Calu3 (cell line): Measurements from ENCODE around the gene TM7SF3. TPM values are rescaled to one million over a fixed set of nuclear protein-coding genes. Genes with fewer than 3 reads are reported as not detected.

Experiments used
- BruUV-seq: library from RNA; stranded (reverse); fragments of 400-500 nt; replicated peaks from 2 replicates; lab custom pipeline; 2021; lab: Mats Ljungman, UMichigan
- CTCF ChIA-PET: fragments of 300-600 bp; sonication (Branson Sonifier 250); formaldehyde crosslinking; loops from one replicate; lab custom pipeline; 2022; ENCODE audit warnings: antibody characterized with exemption; lab: Charles Lee
- DNase-seq: peaks from one replicate; pipeline ENCODE4 v3.0.0; 2022
- H3K27ac Mint-ChIP-seq: one replicate; pipeline ENCODE4 v1.8.0; 2022; ENCODE audit warnings: mixed read lengths; ENCODE audit not compliant: unreplicated experiment
- H3K27me3 Mint-ChIP-seq: one replicate; pipeline ENCODE4 v1.8.0; 2022; ENCODE audit warnings: mixed read lengths; ENCODE audit not compliant: unreplicated experiment
- H3K36me3 Mint-ChIP-seq: one replicate; pipeline ENCODE4 v1.8.0; 2022; ENCODE audit warnings: mild to moderate bottlenecking, moderate library complexity, mixed read lengths; ENCODE audit not compliant: insufficient read depth, unreplicated experiment
- H3K4me1 Mint-ChIP-seq: one replicate; pipeline ENCODE4 v1.8.0; 2022; ENCODE audit warnings: mild to moderate bottlenecking, low read depth, mixed read lengths; ENCODE audit not compliant: unreplicated experiment
- H3K4me3 Mint-ChIP-seq: one replicate; pipeline ENCODE4 v1.8.0; 2022; ENCODE audit warnings: mild to moderate bottlenecking, low read depth, moderate library complexity, mixed read lengths; ENCODE audit not compliant: unreplicated experiment
- H3K9me3 Mint-ChIP-seq: one replicate; pipeline ENCODE4 v1.8.0; 2022; ENCODE audit warnings: low read depth, mixed read lengths; ENCODE audit not compliant: unreplicated experiment
- CTCF ChIP-seq: fragments of 200-600 bp; IDR thresholded peaks from one replicate; pipeline ENCODE4 v1.8.0; 2022; ENCODE audit warnings: antibody characterized with exemption; ENCODE audit not compliant: unreplicated experiment
- intact Hi-C: fragments of 100-400 bp; cut with micrococcal nuclease; formaldehyde crosslinking; loops from one replicate; pipeline ENCODE4 v1.10.0; 2022; ENCODE audit not compliant: unreplicated experiment
- total RNA-seq: library from RNA; stranded (reverse); gene quantifications from 2 replicates; pipeline ENCODE4 v1.2.3, GENCODE V29; 2022

Gene TM7SF3
- total RNA-seq, 1 experiment from 2014 or later, result 70.0 TPM

DNA sequence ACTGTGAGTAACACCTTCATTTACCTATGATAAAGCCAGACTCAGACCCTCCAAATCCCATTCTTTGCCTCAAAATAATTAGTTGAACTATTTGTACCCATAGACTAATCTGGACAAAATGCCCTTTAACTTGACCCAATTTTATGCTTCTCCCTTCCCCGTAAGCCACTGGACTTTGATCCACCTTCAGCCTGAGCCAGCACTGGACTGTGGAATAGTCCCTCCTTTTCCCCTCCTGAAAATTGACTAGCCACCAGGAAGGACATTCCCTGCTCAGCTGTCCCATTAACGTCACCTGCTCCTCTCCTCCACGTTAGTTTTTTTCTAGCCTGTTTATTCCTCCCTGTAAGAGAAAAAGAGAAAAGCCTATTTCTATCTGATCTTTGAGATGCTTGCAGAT is 18.5 kb upstream of the TM7SF3 start:
- no TSS peak for BruUV-seq
- H3K36me3 Mint-ChIP-seq, result peaks cover 9% of the 10 kb centered on the region
- H3K4me3 Mint-ChIP-seq, result no peak overlapping the region
- TF ChIP-seq CTCF, result no peak
- no peaks in the 10 kb centered on the region for H3K27me3 Mint-ChIP-seq
- no peak overlapping the region for H3K27ac Mint-ChIP-seq
- no peaks in the 10 kb centered on the region for H3K4me1 Mint-ChIP-seq
- intact Hi-C loops, result no loop called here
- CTCF ChIA-PET, result no interaction called here
- no peak for DNase-seq
- H3K9me3 Mint-ChIP-seq, result no peaks in the 10 kb centered on the region

GRCh38 chr12:27031531-27031930 is 17.3 kb upstream of the TM7SF3 start:
- CTCF ChIA-PET, result no interaction called here
- no peak for TF ChIP-seq CTCF
- Mint-ChIP-seq H3K36me3 (peaks cover 9% of the 10 kb centered on the region), H3K4me1 (no peaks in the 10 kb centered on the region), H3K27me3 (no peaks in the 10 kb centered on the region), H3K9me3 (no peaks in the 10 kb centered on the region), H3K4me3 (no peak overlapping the region), H3K27ac (no peak overlapping the region)
- no TSS peak for BruUV-seq
- intact Hi-C loops, result no loop called here
- no peak for DNase-seq

- Mint-ChIP-seq H3K4me1 (peaks cover 12% of the 10 kb centered on the region), H3K27me3 (no peaks in the 10 kb centered on the region), H3K36me3 (peaks cover 25% of the 10 kb centered on the region), H3K27ac (no peak overlapping the region), H3K4me3 (no peak overlapping the region), H3K9me3 (no peaks in the 10 kb centered on the region)
- intact Hi-C loops, result no loop called here
- no peak for TF ChIP-seq CTCF
- CTCF ChIA-PET, result no interaction called here
- no TSS peak for BruUV-seq
- DNase-seq, result no peak
Measured at GRCh38 chr12:27026257-27026656, 12.1 kb upstream of the TM7SF3 start.

GRCh38 chr12:27025116-27025515 is 10.9 kb upstream of the TM7SF3 start:
- intact Hi-C loops, result no loop called here
- CTCF ChIA-PET, result interaction anchor here (0.5 to 1.3 kb wide), 2 partner anchors 10 to 38 kb away, joined by 3 to 4 read pairs; no protein-coding TSS in a partner anchor
- DNase-seq, result no peak

More at GRCh38 chr12:27025116-27025515, 10.9 kb upstream of the TM7SF3 start:
- Mint-ChIP-seq H3K27ac (no peak overlapping the region), H3K4me1 (peaks cover 12% of the 10 kb centered on the region), H3K36me3 (peaks cover 24% of the 10 kb centered on the region), H3K27me3 (no peaks in the 10 kb centered on the region), H3K9me3 (no peaks in the 10 kb centered on the region), H3K4me3 (no peak overlapping the region)
- TF ChIP-seq CTCF, result no peak
- BruUV-seq, result no TSS peak
